Endothelial cell of umbilical vein (primary cell): ENCODE measurements around the gene GPR26. TPM values are rescaled to one million over a fixed set of nuclear protein-coding genes. Genes with fewer than 3 reads are reported as not detected.

Experiments used
- polyA plus RNA-seq, 4 experiments: library from polyadenylated mRNA; depleted of rRNA in 3 of 4; stranded (reverse) in 3 of 4; unstranded in 1 of 4; fragments of >200 nt; gene quantifications; 2 replicates each; pipeline versions ENCODE4 v1.2.1 to v1.2.3, GENCODE V29; 2011 to 2012; ENCODE audit warnings: missing spikeins in 1 of 4
- total RNA-seq: library from RNA; stranded (reverse); gene quantifications from 2 replicates; pipeline ENCODE4 v1.2.3, GENCODE V29; 2021

The GPR26 gene
- total and polyA plus RNA-seq, 2 donors (not counting 3 experiments of a cell fraction or from before 2014, with no cell fraction given) = not detected

Other genes starting within 250 kb of the GPR26 start
- gene CPXM2, start 225.5 kb downstream of the GPR26 start, total RNA-seq = 0.42 and 2.7 TPM in 2 replicates
- gene CPXM2, start 225.5 kb downstream of the GPR26 start, polyA plus RNA-seq = 1.8 and 1.9 TPM in 2 replicates